ENCODE results near the gene WWOX. TPM values are rescaled to one million over a fixed set of nuclear protein-coding genes. Genes with fewer than 3 reads are reported as not detected.

The WWOX gene
- total RNA-seq, 6 experiments from 2014 or later = 0.46 to 3.4 (median 1.3) TPM

DNA sequence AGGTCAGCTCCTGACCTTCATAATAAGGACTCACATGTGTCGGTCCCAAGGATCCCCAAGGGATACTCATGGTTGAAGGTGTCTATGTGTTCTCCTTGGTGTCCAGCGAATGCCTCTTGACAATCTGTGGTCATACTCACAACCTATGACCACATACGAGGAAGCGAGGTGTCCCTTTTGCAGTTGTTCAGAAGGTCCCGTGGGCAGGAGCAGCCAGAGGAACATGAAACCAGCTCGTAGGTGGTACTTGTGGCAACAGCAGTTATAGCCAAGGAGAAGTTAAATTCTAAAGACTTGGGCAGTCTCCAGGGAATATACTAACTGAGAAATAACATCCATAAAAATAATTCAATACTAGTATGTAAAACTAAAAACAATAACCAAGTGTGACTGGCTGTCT lies 685.3 kb downstream of the WWOX start:
- H3K27me3 Mint-ChIP-seq (ENCODE audit: insufficient read depth) = no peaks in the 10 kb centered on the region; the same call in 1 of the 2 replicates
- peaks cover 4% of the 10 kb centered on the region; the same call in 1 of the 2 replicates for H3K36me3 Mint-ChIP-seq (ENCODE audit: low read depth)
- no peaks in the 10 kb centered on the region for H3K4me1 Mint-ChIP-seq (ENCODE audit: low read depth)
- no peak for DNase-seq
- no peak overlapping the region for H3K4me3 Mint-ChIP-seq
- no peak overlapping the region for H3K27ac Mint-ChIP-seq
- no peak for TF ChIP-seq CTCF (IDR thresholded peaks at IDR 0.05)
- H3K9me3 Mint-ChIP-seq = peaks cover 27% of the 10 kb centered on the region

DNA sequence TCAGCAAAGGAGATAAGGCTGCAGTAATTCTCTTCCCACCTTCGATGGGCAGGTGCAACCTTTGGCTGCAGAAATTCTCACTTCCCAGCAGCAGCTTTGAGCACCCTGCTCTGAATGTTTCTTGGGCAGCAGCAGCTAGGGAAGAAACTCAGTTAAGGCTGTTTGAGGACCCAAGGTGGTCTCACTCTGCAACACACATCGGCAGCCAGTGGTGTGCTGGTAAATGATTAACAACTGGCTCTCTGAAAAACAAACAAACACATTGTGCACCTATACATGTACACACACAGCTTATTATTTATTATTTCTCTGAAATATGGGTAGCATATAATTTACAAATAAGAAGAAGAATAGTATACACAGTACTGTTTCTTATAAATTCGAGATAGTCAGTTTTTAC lies 685.8 kb downstream of the WWOX start:
- H3K27ac Mint-ChIP-seq = no peak overlapping the region
- no peak for DNase-seq
- peaks cover 4% of the 10 kb centered on the region; the same call in 1 of the 2 replicates for H3K36me3 Mint-ChIP-seq (ENCODE audit: low read depth)
- H3K4me1 Mint-ChIP-seq (ENCODE audit: low read depth) = no peaks in the 10 kb centered on the region
- no peaks in the 10 kb centered on the region; the same call in 1 of the 2 replicates for H3K27me3 Mint-ChIP-seq (ENCODE audit: insufficient read depth)
- TF ChIP-seq CTCF (IDR thresholded peaks at IDR 0.05) = no peak
- H3K4me3 Mint-ChIP-seq = no peak overlapping the region
- H3K9me3 Mint-ChIP-seq = peaks cover 27% of the 10 kb centered on the region

- no peak overlapping the region for H3K27ac Mint-ChIP-seq
- H3K4me3 Mint-ChIP-seq = no peak overlapping the region
- H3K9me3 Mint-ChIP-seq = peaks cover 26% of the 10 kb centered on the region
- no peaks in the 10 kb centered on the region for H3K4me1 Mint-ChIP-seq (ENCODE audit: low read depth)
- DNase-seq = no peak
- peaks cover 4% of the 10 kb centered on the region; the same call in 1 of the 2 replicates for H3K36me3 Mint-ChIP-seq (ENCODE audit: low read depth)
- no peak for TF ChIP-seq CTCF (IDR thresholded peaks at IDR 0.05)
- no peaks in the 10 kb centered on the region; the same call in 1 of the 2 replicates for H3K27me3 Mint-ChIP-seq (ENCODE audit: insufficient read depth)
Observed at GRCh38 chr16:78786635-78787034, 687.2 kb downstream of the WWOX start.

GRCh38 chr16:78788276-78788675 lies 688.8 kb downstream of the WWOX start:
- Mint-ChIP-seq H3K4me3 (no peak overlapping the region), H3K4me1 (ENCODE audit: low read depth) (no peaks in the 10 kb centered on the region), H3K27ac (no peak overlapping the region), H3K27me3 (ENCODE audit: insufficient read depth) (no peaks in the 10 kb centered on the region), H3K36me3 (ENCODE audit: low read depth) (no peaks in the 10 kb centered on the region), H3K9me3 (peaks cover 31% of the 10 kb centered on the region)
- no peak for TF ChIP-seq CTCF (IDR thresholded peaks at IDR 0.05)
- no peak for DNase-seq

- no peak for TF ChIP-seq CTCF (IDR thresholded peaks at IDR 0.05)
- Mint-ChIP-seq H3K27me3 (ENCODE audit: insufficient read depth) (no peaks in the 10 kb centered on the region), H3K27ac (no peak overlapping the region), H3K4me3 (no peak overlapping the region), H3K9me3 (peaks cover 36% of the 10 kb centered on the region), H3K4me1 (ENCODE audit: low read depth) (no peaks in the 10 kb centered on the region), H3K36me3 (ENCODE audit: low read depth) (no peaks in the 10 kb centered on the region)
- DNase-seq = no peak
Observed at GRCh38 chr16:78788696-78789095, 689.2 kb downstream of the WWOX start.

DNA sequence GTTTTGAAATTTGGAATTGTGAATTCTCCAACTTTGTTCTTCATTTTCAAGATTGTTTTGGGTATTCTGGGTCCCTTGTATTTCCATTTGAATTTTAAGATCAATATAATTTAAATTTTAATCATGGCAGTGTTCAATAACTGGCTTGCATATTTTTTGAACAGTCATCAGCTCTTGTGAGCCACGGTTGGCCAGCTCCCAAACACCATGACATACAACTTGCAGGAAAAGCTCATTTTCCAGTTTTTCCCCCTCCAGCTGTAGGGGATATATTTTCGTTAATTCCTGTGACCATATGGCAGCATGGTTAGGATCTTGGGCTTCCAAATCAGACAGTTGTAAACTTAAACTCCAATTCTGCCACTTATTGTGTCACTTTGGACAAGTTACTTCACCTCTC lies 690.1 kb downstream of the WWOX start:
- H3K4me3 Mint-ChIP-seq = no peak overlapping the region
- H3K27ac Mint-ChIP-seq = no peak overlapping the region
- TF ChIP-seq CTCF (IDR thresholded peaks at IDR 0.05) = no peak
- peaks cover 43% of the 10 kb centered on the region for H3K9me3 Mint-ChIP-seq
- DNase-seq = no peak
- no peaks in the 10 kb centered on the region for H3K4me1 Mint-ChIP-seq (ENCODE audit: low read depth)
- no peaks in the 10 kb centered on the region for H3K27me3 Mint-ChIP-seq (ENCODE audit: insufficient read depth)
- H3K36me3 Mint-ChIP-seq (ENCODE audit: low read depth) = no peaks in the 10 kb centered on the region
